DMS79 (cell line): ENCODE results near the gene IL1R2.

Source experiments
- DNase-seq: peaks from one replicate; lab custom pipeline; 2025; lab: John Stamatoyannopoulos, UW

The IL1R2 gene

GRCh38 chr2:101991721-101992145 lies at the start of gene IL1R2:
Gene IL1R2 (plus strand): TSS chr2:101991960. CDS start chr2:102008576, 16,616 bp downstream.
- DNase-seq: no peak

DNA sequence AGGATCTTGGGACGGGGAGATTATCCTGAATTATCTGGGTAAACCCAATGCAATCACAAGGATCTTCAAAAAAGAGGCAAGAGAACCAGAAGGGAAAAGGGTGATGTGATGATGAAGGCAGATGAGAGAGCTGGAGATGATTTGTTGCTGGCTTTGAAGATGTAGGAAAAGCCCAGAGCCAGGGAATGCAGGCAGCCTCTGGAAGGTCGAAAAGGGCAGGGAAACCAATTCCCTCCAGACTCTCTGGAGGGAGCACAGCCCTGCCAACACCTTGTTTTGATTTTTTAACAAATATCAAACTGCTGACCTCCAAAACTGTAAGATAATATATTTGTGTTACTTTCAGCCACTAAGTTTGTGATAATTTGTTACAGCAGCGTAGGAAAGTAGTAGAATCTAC lies 48.9 kb upstream of the IL1R2 start:
- no peak for DNase-seq

DNA sequence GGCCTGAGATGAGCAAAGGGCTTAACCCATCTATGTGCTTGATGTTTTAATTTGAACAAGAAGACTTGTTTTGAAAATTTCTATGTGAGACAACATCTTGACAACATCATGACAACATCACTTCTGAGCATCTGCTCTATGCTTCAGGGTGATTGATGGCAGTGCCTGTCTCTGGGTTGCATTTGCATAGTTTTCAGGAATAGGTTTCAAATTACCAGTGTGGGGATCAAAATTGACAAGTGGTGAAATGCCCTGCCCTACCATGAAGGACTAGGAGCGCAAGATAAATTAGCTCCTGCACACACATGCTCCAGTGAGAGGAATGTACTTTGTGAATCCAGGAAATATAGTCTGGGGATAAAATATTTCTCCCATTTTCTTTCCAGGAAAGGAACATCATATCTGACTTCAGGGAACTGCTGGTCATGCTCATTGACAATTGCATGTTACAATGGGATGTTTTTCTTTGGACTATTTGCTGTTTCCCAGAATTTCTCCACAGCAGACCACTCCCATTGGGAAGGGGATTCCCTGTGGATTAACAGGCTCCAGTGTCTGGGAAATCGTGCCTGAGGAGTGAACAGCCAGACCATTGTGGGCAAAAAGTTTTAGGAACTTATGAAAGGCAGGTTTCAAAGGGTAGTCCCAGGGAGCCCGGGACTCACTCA lies 45.3 kb upstream of the IL1R2 start:
- DNase-seq: no peak

- DNase-seq: no peak
Measured at GRCh38 chr2:101947374-101947773, 44.4 kb upstream of the IL1R2 start.

- no peak for DNase-seq
Measured at GRCh38 chr2:101948625-101949155, 43.1 kb upstream of the IL1R2 start.

- DNase-seq: no peak
Measured at GRCh38 chr2:101949304-101949703, 42.5 kb upstream of the IL1R2 start.

DNA sequence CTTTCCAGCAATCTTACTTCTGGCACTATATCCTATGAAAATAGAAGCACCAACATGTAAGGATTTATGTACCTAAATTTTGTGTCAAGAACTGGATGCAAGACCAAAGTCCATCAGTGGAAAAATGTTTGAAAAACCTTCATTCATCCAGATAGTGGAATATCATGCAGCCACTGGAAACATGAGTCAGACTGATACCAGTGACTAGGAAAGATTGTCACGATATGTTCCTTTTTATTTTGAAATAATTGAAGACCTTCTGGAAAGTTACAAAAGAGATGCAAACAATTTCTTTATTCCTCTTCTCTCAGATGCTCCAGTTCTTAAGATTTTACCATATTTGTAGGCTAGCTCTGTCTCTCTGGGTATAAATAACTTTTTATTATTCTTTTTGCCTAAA lies 40.5 kb upstream of the IL1R2 start:
- DNase-seq: no peak

DNA sequence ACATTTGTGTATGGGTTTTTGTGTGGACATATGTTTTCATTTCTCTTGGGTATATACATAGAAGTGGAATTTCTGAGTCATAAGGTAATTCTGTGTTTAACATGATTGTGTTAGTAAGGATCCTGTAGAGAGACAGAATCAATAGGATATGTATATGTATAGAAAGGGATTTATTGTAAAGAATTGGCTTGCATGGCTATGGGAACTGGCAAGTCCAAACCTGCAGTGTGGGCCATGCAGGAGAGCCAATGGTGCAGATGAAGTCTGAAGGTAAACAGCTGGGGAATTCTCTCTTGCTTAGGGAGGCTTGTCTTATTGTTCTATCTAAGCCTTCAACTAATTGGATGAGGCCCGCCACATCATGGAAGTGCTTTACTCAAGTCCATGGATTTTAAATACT lies 39.2 kb upstream of the IL1R2 start:
- no peak for DNase-seq

- no peak for DNase-seq
Measured at GRCh38 chr2:101956465-101957438, 35.0 kb upstream of the IL1R2 start.

- no peak for DNase-seq
Measured at GRCh38 chr2:101958061-101958460, 33.7 kb upstream of the IL1R2 start.

DNA sequence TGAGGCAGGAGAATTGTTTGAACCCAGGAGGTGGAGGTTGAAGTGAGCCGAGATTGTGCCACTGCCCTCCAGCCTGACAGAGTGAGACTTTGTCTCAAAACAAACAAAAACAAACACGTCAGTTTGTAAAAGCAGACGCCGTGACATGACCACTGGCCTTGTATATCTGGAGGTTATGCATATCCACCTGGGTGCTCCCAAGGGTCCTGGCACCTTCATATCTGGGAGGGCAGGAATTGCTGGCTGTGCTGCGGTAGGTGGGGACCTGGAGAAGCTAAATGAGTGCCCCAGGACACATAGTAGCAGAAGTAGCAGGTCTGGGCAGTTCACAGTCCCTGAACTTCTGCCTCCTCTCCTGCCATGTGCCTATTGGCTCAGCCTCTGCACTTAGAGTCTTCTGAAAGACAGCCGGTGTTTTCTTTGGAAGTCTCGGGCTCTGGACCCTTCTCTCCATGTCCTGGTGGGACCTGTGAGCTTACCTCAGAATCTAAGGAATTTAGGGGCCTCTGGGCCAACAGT lies 30.9 kb upstream of the IL1R2 start:
- DNase-seq: no peak

- no peak for DNase-seq
Measured at GRCh38 chr2:101961338-101962191, 30.2 kb upstream of the IL1R2 start.

GRCh38 chr2:101962309-101962708 lies 29.5 kb upstream of the IL1R2 start:
- DNase-seq: no peak

- DNase-seq: no peak
Measured at GRCh38 chr2:101963198-101963597, 28.6 kb upstream of the IL1R2 start.

- DNase-seq: no peak
Measured at GRCh38 chr2:101967826-101968513, 23.8 kb upstream of the IL1R2 start.

GRCh38 chr2:101969723-101970122 lies 22.0 kb upstream of the IL1R2 start:
- no peak for DNase-seq

GRCh38 chr2:101970901-101971300 lies 20.9 kb upstream of the IL1R2 start:
- no peak for DNase-seq

DNA sequence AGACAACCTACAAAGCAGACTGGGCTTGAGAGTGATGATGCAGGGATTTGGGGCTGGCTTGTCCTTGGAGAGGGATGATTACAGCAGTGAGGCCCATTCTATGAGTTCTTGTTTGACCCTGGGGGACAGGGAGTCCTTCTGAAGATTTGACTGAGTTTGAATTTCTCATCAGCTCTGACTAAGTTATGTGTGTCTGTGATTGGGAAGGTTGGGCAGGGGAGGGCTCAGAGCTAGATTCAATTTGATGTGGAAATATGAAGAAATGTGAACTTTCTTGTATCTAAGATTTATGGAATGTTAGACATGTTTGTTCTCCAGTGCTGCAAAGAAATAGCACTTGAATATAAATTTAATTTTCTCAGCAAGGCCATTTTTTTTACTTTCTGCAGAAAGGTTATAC lies 19.9 kb upstream of the IL1R2 start:
- DNase-seq: no peak

DNA sequence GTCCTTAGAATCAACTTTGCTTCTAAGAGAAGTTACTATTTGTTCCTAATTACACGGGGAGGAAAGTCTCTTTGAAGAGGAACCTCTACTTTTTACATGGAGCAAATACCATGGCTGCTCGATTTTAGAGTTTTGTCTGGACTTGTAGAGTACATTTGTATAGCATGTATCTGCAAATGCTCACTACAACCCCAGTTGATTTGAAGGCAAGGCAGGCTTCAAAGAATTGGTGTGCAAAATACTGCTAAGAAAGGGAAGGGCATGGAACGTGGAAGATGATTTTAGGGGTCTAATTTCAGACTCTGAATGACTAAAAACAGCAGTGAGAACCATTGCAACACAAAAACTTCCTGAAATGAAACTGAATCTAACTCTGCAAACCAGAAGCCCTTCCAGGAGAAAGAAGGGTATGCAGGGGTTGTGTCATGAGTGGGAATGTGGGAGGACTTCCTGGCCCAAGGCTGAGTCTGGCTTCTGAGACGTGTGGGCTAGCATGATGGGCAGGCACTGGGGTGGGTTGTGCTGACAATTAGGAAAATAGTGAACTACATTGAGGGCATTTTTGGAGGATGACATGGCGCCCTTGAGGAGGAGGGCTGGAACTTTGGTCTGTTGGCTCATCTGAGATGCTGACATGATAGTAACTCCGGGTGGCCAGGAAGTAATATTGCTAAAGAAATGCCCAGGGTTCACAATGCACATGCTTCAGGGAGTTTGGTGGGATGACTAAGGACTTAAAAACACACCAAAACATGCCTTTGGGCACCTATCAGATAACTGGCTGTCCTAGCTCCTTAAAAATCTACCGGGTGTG lies 18.9 kb upstream of the IL1R2 start:
- DNase-seq: no peak

DNA sequence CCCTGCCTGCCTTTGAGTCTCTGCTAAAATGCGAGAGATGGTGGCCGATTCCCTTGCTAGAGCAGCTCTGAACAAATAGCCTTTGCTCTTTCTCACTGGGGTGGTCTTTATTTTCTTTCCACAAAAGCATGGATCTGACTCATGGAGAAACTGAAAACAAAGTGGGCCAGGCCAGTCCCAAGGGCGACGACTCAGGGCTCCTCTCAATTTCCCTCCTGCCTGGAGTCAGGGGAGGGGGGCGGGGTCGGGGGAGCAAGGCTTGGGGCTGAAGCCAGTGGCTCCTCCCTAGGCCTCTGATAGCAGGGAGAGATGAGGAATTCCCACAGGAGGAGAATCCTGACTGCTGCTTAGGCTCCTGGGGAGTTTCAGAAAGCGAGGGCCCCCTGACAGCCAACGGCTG lies 17.1 kb upstream of the IL1R2 start:
- no peak for DNase-seq
